Measurements from ENCODE around the gene ERCC2. TPM values are rescaled to one million over a fixed set of nuclear protein-coding genes. Genes with fewer than 3 reads are reported as not detected.

Gene ERCC2
- total RNA-seq, 1 donor, result 52.5 TPM

DNA sequence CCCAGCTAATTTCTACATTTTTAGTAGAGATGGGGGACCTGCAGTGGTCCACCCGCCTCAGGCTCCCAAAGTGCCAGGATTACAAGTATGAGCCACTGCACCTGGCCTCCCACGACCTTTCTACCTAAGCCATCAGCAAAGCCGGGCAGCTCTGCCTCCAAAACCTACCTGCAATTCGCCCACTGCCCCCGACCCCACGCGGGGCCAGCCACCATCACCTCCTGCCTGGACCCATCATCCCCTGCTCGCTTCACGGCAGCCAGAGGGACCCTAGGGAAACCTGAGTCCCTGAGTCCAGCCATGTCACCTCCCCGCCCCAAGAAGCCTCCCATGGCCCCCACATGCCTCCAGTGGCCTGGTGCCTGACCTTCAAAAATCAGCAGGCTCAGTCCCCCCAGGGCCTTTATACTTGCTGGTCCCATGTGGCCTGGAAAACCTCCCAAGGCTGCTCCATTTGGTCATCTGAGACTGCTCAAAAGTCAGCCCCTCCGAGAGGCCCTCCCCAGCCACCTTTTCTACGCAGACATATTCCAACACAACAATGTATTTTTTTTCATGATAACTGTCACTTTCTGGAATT, 12.1 kb downstream of the ERCC2 start:
- H3K79me2 ChIP-seq (ENCODE audit: insufficient read depth, low read length), result peaks cover 3% of the 10 kb centered on the region
- peak; percentile 83 for DNase-seq (ENCODE audit: insufficient read length, low spot score, missing footprints)
- no peaks in the 10 kb centered on the region for H3K9me3 ChIP-seq (ENCODE audit: low read depth, low read length)
- no peak overlapping the region for H3K4me3 ChIP-seq (ENCODE audit: insufficient read depth, low read length)
- no peaks in the 10 kb centered on the region for H3K27me3 ChIP-seq (ENCODE audit: insufficient read depth, low read length)
- no peak overlapping the region for H3K27ac ChIP-seq (ENCODE audit: low read depth, low read length)
- no peaks in the 10 kb centered on the region for H3K4me1 ChIP-seq (ENCODE audit: insufficient read depth, low read length)
- H3K36me3 ChIP-seq (ENCODE audit: insufficient read depth, low read length), result peaks cover 81% of the 10 kb centered on the region
- TF ChIP-seq, protein P1, sequence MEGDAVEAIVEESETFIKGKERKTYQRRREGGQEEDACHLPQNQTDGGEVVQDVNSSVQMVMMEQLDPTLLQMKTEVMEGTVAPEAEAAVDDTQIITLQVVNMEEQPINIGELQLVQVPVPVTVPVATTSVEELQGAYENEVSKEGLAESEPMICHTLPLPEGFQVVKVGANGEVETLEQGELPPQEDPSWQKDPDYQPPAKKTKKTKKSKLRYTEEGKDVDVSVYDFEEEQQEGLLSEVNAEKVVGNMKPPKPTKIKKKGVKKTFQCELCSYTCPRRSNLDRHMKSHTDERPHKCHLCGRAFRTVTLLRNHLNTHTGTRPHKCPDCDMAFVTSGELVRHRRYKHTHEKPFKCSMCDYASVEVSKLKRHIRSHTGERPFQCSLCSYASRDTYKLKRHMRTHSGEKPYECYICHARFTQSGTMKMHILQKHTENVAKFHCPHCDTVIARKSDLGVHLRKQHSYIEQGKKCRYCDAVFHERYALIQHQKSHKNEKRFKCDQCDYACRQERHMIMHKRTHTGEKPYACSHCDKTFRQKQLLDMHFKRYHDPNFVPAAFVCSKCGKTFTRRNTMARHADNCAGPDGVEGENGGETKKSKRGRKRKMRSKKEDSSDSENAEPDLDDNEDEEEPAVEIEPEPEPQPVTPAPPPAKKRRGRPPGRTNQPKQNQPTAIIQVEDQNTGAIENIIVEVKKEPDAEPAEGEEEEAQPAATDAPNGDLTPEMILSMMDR (IDR thresholded peaks at IDR 0.05; ENCODE audit: extremely low read depth, low read depth, low read length), result no peak
- H2AFZ ChIP-seq (ENCODE audit: low read length), result no peak overlapping the region
- no peak overlapping the region for H3K4me2 ChIP-seq (ENCODE audit: insufficient read depth, low read length)
- H4K20me1 ChIP-seq (ENCODE audit: insufficient read depth, low read length), result peaks cover 33% of the 10 kb centered on the region

- Histone ChIP-seq H3K9me3 (ENCODE audit: low read depth, low read length) (no peaks in the 10 kb centered on the region), H3K36me3 (ENCODE audit: insufficient read depth, low read length) (peaks cover 81% of the 10 kb centered on the region), H3K79me2 (ENCODE audit: insufficient read depth, low read length) (peaks cover 3% of the 10 kb centered on the region), H3K4me2 (ENCODE audit: insufficient read depth, low read length) (no peak overlapping the region), H3K4me3 (ENCODE audit: insufficient read depth, low read length) (no peak overlapping the region), H2AFZ (ENCODE audit: low read length) (no peak overlapping the region), H4K20me1 (ENCODE audit: insufficient read depth, low read length) (peaks cover 28% of the 10 kb centered on the region), H3K27me3 (ENCODE audit: insufficient read depth, low read length) (no peaks in the 10 kb centered on the region), H3K4me1 (ENCODE audit: insufficient read depth, low read length) (no peaks in the 10 kb centered on the region), H3K27ac (ENCODE audit: low read depth, low read length) (no peak overlapping the region)
- TF ChIP-seq, protein P1 (IDR thresholded peaks at IDR 0.05; ENCODE audit: extremely low read depth, low read depth, low read length), result no peak
- peak; percentile 49 for DNase-seq (ENCODE audit: insufficient read length, low spot score, missing footprints)
Measured at GRCh38 chr19:45357445-45357783, 13.0 kb downstream of the ERCC2 start.

- Histone ChIP-seq H3K4me2 (ENCODE audit: insufficient read depth, low read length) (no peak overlapping the region), H3K27me3 (ENCODE audit: insufficient read depth, low read length) (no peaks in the 10 kb centered on the region), H3K4me3 (ENCODE audit: insufficient read depth, low read length) (no peak overlapping the region), H4K20me1 (ENCODE audit: insufficient read depth, low read length) (peaks cover 23% of the 10 kb centered on the region), H3K27ac (ENCODE audit: low read depth, low read length) (no peak overlapping the region), H3K36me3 (ENCODE audit: insufficient read depth, low read length) (peaks cover 81% of the 10 kb centered on the region), H3K79me2 (ENCODE audit: insufficient read depth, low read length) (no peaks in the 10 kb centered on the region), H3K9me3 (ENCODE audit: low read depth, low read length) (no peaks in the 10 kb centered on the region), H2AFZ (ENCODE audit: low read length) (no peak overlapping the region), H3K4me1 (ENCODE audit: insufficient read depth, low read length) (no peaks in the 10 kb centered on the region)
- TF ChIP-seq, protein P1 (IDR thresholded peaks at IDR 0.05; ENCODE audit: extremely low read depth, low read depth, low read length), result no peak
- DNase-seq (ENCODE audit: insufficient read length, low spot score, missing footprints), result peak; percentile 67
Measured at GRCh38 chr19:45356760-45357444, 13.5 kb downstream of the ERCC2 start.

GRCh38 chr19:45355910-45356309, 14.5 kb downstream of the ERCC2 start:
- TF ChIP-seq, protein P1 (IDR thresholded peaks at IDR 0.05; ENCODE audit: extremely low read depth, low read depth, low read length), result no peak
- peaks cover 81% of the 10 kb centered on the region for H3K36me3 ChIP-seq (ENCODE audit: insufficient read depth, low read length)
- no peak overlapping the region for H3K4me3 ChIP-seq (ENCODE audit: insufficient read depth, low read length)

More at GRCh38 chr19:45355910-45356309, 14.5 kb downstream of the ERCC2 start:
- H3K4me1 ChIP-seq (ENCODE audit: insufficient read depth, low read length), result no peaks in the 10 kb centered on the region
- no peak overlapping the region for H3K27ac ChIP-seq (ENCODE audit: low read depth, low read length)
- no peak overlapping the region for H3K4me2 ChIP-seq (ENCODE audit: insufficient read depth, low read length)
- no peaks in the 10 kb centered on the region for H3K27me3 ChIP-seq (ENCODE audit: insufficient read depth, low read length)
- peaks cover 20% of the 10 kb centered on the region for H4K20me1 ChIP-seq (ENCODE audit: insufficient read depth, low read length)
- H2AFZ ChIP-seq (ENCODE audit: low read length), result no peak overlapping the region
- no peaks in the 10 kb centered on the region for H3K9me3 ChIP-seq (ENCODE audit: low read depth, low read length)
- DNase-seq (ENCODE audit: insufficient read length, low spot score, missing footprints), result peak; percentile 79
- no peaks in the 10 kb centered on the region for H3K79me2 ChIP-seq (ENCODE audit: insufficient read depth, low read length)

All from osteoblast (primary cell).